HG02870 (cell line): ENCODE data around the gene OR5J2.
"Not testable (repeated sequence)": the region's sequence is repeated elsewhere in the genome, so short reads cannot be mapped to it uniquely, and the experiment has no call there.

Experiments
- ATAC-seq: cut with Tn5 transposase; IDR thresholded peaks from one replicate; pipeline ENCODE4 v1.9.1; 2021; ENCODE audit warnings: mild to moderate bottlenecking, moderate library complexity; ENCODE audit not compliant: unreplicated experiment

Gene OR5J2

GRCh38 chr11:56176318-56176717, at the start of gene OR5J2:
Gene OR5J2, plus strand, starts transcription at chr11:56176618. Its CDS starts 0 bp downstream, at chr11:56176618.
- ATAC-seq, result no peak

GRCh38 chr11:56140151-56140661, 36.2 kb upstream of the OR5J2 start, which contains the start of gene OR8J3:
Gene OR8J3, minus strand, starts transcription at chr11:56140201. Its CDS starts 2,483 bp downstream, at chr11:56137718.
- no peak for ATAC-seq

- ATAC-seq, result not testable (repeated sequence)
Measured at GRCh38 chr11:56143681-56144080, 32.7 kb upstream of the OR5J2 start.

GRCh38 chr11:56151376-56151775, 25.0 kb upstream of the OR5J2 start:
- no peak for ATAC-seq

- ATAC-seq, result no peak
Measured at GRCh38 chr11:56152333-56152732, 24.1 kb upstream of the OR5J2 start.

GRCh38 chr11:56160217-56160616, 16.2 kb upstream of the OR5J2 start, which contains the start of gene OR8K5:
Gene OR8K5, minus strand, starts transcription at chr11:56160317. Its CDS starts 0 bp downstream, at chr11:56160317.
- no peak for ATAC-seq

- ATAC-seq, result no peak
Measured at GRCh38 chr11:56163804-56164203, 12.6 kb upstream of the OR5J2 start.

GRCh38 chr11:56172256-56172830, 4.1 kb upstream of the OR5J2 start:
- no peak for ATAC-seq

- ATAC-seq, result no peak
Measured at GRCh38 chr11:56183459-56183858, 7.0 kb downstream of the OR5J2 start.

GRCh38 chr11:56188602-56189001, 12.2 kb downstream of the OR5J2 start:
- no peak for ATAC-seq

- ATAC-seq, result no peak
Measured at GRCh38 chr11:56196705-56197104, 20.3 kb downstream of the OR5J2 start.

- ATAC-seq, result no peak
Measured at GRCh38 chr11:56197367-56197766, 20.9 kb downstream of the OR5J2 start.

GRCh38 chr11:56207790-56208189, 31.4 kb downstream of the OR5J2 start:
- ATAC-seq, result no peak

GRCh38 chr11:56214537-56214936, 38.1 kb downstream of the OR5J2 start:
- ATAC-seq, result no peak

GRCh38 chr11:56219735-56220134, 43.3 kb downstream of the OR5J2 start:
- ATAC-seq, result not testable (repeated sequence)
